ENCODE data around the gene SLC22A23.

The SLC22A23 gene

GRCh38 chr6:3431994-3432393, 24.9 kb downstream of the SLC22A23 start:
- Histone ChIP-seq H3K9me2 (replicated peaks; ENCODE audit: control insufficient read depth, low read length) (no peaks in the 10 kb centered on the region), H3K4me1 (ENCODE audit: control insufficient read depth, low read length) (no peaks in the 10 kb centered on the region), H4K20me1 (ENCODE audit: control insufficient read depth, insufficient read depth, low read depth, low read length) (no peaks in the 10 kb centered on the region), H3K27ac (ENCODE audit: low read depth, low read length) (no peak overlapping the region), H3K79me2 (ENCODE audit: control insufficient read depth, low read length) (no peaks in the 10 kb centered on the region), H3F3A (ENCODE audit: control insufficient read depth, insufficient read depth) (no peaks in the 10 kb centered on the region), H3K9me3 (ENCODE audit: control insufficient read depth, insufficient read depth, low read length) (no peaks in the 10 kb centered on the region), H3K4me2 (ENCODE audit: low read length) (no peak overlapping the region), H3K4me3 (ENCODE audit: low read length) (no peak overlapping the region), H3K36me3 (ENCODE audit: control insufficient read depth, low read length) (no peaks in the 10 kb centered on the region), H3K27me3 (ENCODE audit: control insufficient read depth, low read length) (no peaks in the 10 kb centered on the region)
- TF ChIP-seq EZH2phosphoT487 (IDR thresholded peaks at IDR 0.05; ENCODE audit: borderline replicate concordance, low read length) (no peak), CTCF (IDR thresholded peaks at IDR 0.05; ENCODE audit: low read depth, low read length, poor library complexity, severe bottlenecking) (no peak)

GRCh38 chr6:3429211-3429610, 27.6 kb downstream of the SLC22A23 start:
- TF ChIP-seq EZH2phosphoT487 (IDR thresholded peaks at IDR 0.05; ENCODE audit: borderline replicate concordance, low read length) (no peak), CTCF (IDR thresholded peaks at IDR 0.05; ENCODE audit: low read depth, low read length, poor library complexity, severe bottlenecking) (no peak)
- no peaks in the 10 kb centered on the region for H3K79me2 ChIP-seq (ENCODE audit: control insufficient read depth, low read length)
- H3K4me1 ChIP-seq (ENCODE audit: control insufficient read depth, low read length), result no peaks in the 10 kb centered on the region
- no peaks in the 10 kb centered on the region for H3K36me3 ChIP-seq (ENCODE audit: control insufficient read depth, low read length)
- 0 out of 2 replicates have a peak, but pooled peaks cover 3% of the 10 kb centered on the region for H3K27me3 ChIP-seq (ENCODE audit: control insufficient read depth, low read length)
- H3F3A ChIP-seq (ENCODE audit: control insufficient read depth, insufficient read depth), result no peaks in the 10 kb centered on the region
- no peaks in the 10 kb centered on the region for H4K20me1 ChIP-seq (ENCODE audit: control insufficient read depth, insufficient read depth, low read depth, low read length)
- no peak overlapping the region for H3K4me3 ChIP-seq (ENCODE audit: low read length)
- H3K9me3 ChIP-seq (ENCODE audit: control insufficient read depth, insufficient read depth, low read length), result no peaks in the 10 kb centered on the region
- no peaks in the 10 kb centered on the region for H3K9me2 ChIP-seq (replicated peaks; ENCODE audit: control insufficient read depth, low read length)
- H3K27ac ChIP-seq (ENCODE audit: low read depth, low read length), result no peak overlapping the region
- H3K4me2 ChIP-seq (ENCODE audit: low read length), result no peak overlapping the region

GRCh38 chr6:3428700-3429099, 28.1 kb downstream of the SLC22A23 start:
- no peaks in the 10 kb centered on the region for H4K20me1 ChIP-seq (ENCODE audit: control insufficient read depth, insufficient read depth, low read depth, low read length)
- H3K4me2 ChIP-seq (ENCODE audit: low read length), result no peak overlapping the region
- no peak for TF ChIP-seq CTCF (IDR thresholded peaks at IDR 0.05; ENCODE audit: low read depth, low read length, poor library complexity, severe bottlenecking)
- no peaks in the 10 kb centered on the region for H3K36me3 ChIP-seq (ENCODE audit: control insufficient read depth, low read length)
- no peaks in the 10 kb centered on the region for H3K79me2 ChIP-seq (ENCODE audit: control insufficient read depth, low read length)
- no peaks in the 10 kb centered on the region for H3K4me1 ChIP-seq (ENCODE audit: control insufficient read depth, low read length)
- H3F3A ChIP-seq (ENCODE audit: control insufficient read depth, insufficient read depth), result no peaks in the 10 kb centered on the region
- peaks cover 9% of the 10 kb centered on the region; the same call in 1 of the 2 replicates for H3K27me3 ChIP-seq (ENCODE audit: control insufficient read depth, low read length)
- H3K9me3 ChIP-seq (ENCODE audit: control insufficient read depth, insufficient read depth, low read length), result no peaks in the 10 kb centered on the region
- H3K4me3 ChIP-seq (ENCODE audit: low read length), result no peak overlapping the region
- no peak overlapping the region for H3K27ac ChIP-seq (ENCODE audit: low read depth, low read length)
- no peaks in the 10 kb centered on the region for H3K9me2 ChIP-seq (replicated peaks; ENCODE audit: control insufficient read depth, low read length)

- no peak overlapping the region for H3K27ac ChIP-seq (ENCODE audit: low read depth, low read length)
- H3K79me2 ChIP-seq (ENCODE audit: control insufficient read depth, low read length), result no peaks in the 10 kb centered on the region
- no peaks in the 10 kb centered on the region for H3K9me3 ChIP-seq (ENCODE audit: control insufficient read depth, insufficient read depth, low read length)
- H3K4me1 ChIP-seq (ENCODE audit: control insufficient read depth, low read length), result no peaks in the 10 kb centered on the region
- no peaks in the 10 kb centered on the region for H3K9me2 ChIP-seq (replicated peaks; ENCODE audit: control insufficient read depth, low read length)
- H3K27me3 ChIP-seq (ENCODE audit: control insufficient read depth, low read length), result peaks cover 13% of the 10 kb centered on the region
- no peaks in the 10 kb centered on the region for H4K20me1 ChIP-seq (ENCODE audit: control insufficient read depth, insufficient read depth, low read depth, low read length)
- H3F3A ChIP-seq (ENCODE audit: control insufficient read depth, insufficient read depth), result no peaks in the 10 kb centered on the region
- H3K4me3 ChIP-seq (ENCODE audit: low read length), result no peak overlapping the region
- H3K4me2 ChIP-seq (ENCODE audit: low read length), result no peak overlapping the region
- TF ChIP-seq EZH2phosphoT487 (IDR thresholded peaks at IDR 0.05; ENCODE audit: borderline replicate concordance, low read length) (no peak), CTCF (IDR thresholded peaks at IDR 0.05; ENCODE audit: low read depth, low read length, poor library complexity, severe bottlenecking) (no peak)
- H3K36me3 ChIP-seq (ENCODE audit: control insufficient read depth, low read length), result no peaks in the 10 kb centered on the region
Observed at GRCh38 chr6:3428247-3428646, 28.6 kb downstream of the SLC22A23 start.

All from DOHH2 (cell line).